ENCODE data around the gene LRP5.

- no peak for TF ChIP-seq GATA2 (IDR thresholded peaks at IDR 0.05; ENCODE audit: low read depth, low read length)
- no peak for TF ChIP-seq GATA3 (IDR thresholded peaks at IDR 0.05; ENCODE audit: low read depth, low read length)
Measured at GRCh38 chr11:68273026-68273738, 39.2 kb upstream of the LRP5 start.

Measured in SH-SY5Y (cell line).